ENCODE data around the gene NEURL1B.

- TF ChIP-seq EZH2 (IDR thresholded peaks at IDR 0.05; ENCODE audit: borderline replicate concordance) (no peak), CTCF (IDR thresholded peaks at IDR 0.05; ENCODE audit: poor library complexity) (peak; percentile 92)
These were observed 56.4 kb downstream of the NEURL1B start for GRCh38 chr5:172697123-172698121.

Measured in hepatocyte (in vitro differentiated cells).